Right lobe of liver (tissue), 6 donors: ENCODE results near the gene STK40. TPM values are rescaled to one million over a fixed set of nuclear protein-coding genes. Genes with fewer than 3 reads are reported as not detected.

ENCODE experiments used
- ATAC-seq, 4 donors: fragments of 200-7000 bp; cut with Tn5 transposase; one replicate each; pipeline ENCODE4 v1.9.1; 2020; ENCODE audit warnings: mild to moderate bottlenecking in 4 of 4, moderate library complexity in 4 of 4
- DNase-seq, 3 donors: peaks; one replicate each; pipeline ENCODE4 v3.0.0-alpha.2; 2020
- H3K27ac ChIP-seq, 3 donors: fragments of 200-600 bp; one replicate each; pipeline ENCODE4 v1.8.0; 2022
- H3K27me3 ChIP-seq, 2 donors: fragments of 200-600 bp; one replicate each; pipeline ENCODE4 v1.8.0; 2022
- H3K36me3 ChIP-seq, 4 donors: fragments of 200-600 bp; sonication (generic) in 1 of 4; one replicate each; pipeline versions ENCODE4 v1.5.1 to v1.8.0; 2017 to 2022; ENCODE audit warnings: control low read depth in 1 of 4
- H3K4me1 ChIP-seq, 4 donors: fragments of 200-600 bp; sonication (generic) in 1 of 4; one replicate each; pipeline versions ENCODE4 v1.5.1 to v1.8.0; 2017 to 2022; ENCODE audit warnings: control low read depth in 1 of 4
- H3K4me3 ChIP-seq, 3 donors: fragments of 200-600 bp; one replicate each; pipeline ENCODE4 v1.8.0; 2022
- H3K9me3 ChIP-seq, 4 donors: fragments of 200-600 bp; sonication (generic) in 1 of 4; one replicate each; pipeline versions ENCODE4 v1.5.1 to v1.8.0; 2017 to 2022; ENCODE audit warnings: control low read depth in 1 of 4
- POLR2A ChIP-seq: fragments of 450-650 bp; IDR thresholded peaks from one replicate; pipeline ENCODE4 v1.6.1; 2017; ENCODE audit warnings: antibody characterized with exemption, mild to moderate bottlenecking
- WGBS: methylation state at CpG from one replicate; pipeline ENCODE4 v1.1.6; 2018; ENCODE audit warnings: low coverage, low lambda C conversion rate; ENCODE audit not compliant: insufficient coverage; ENCODE audit errors: missing lambda C conversion rate; 5-methylcytosine and 5-hydroxymethylcytosine counted together
- intact Hi-C, 2 donors: fragments of 100-400 bp; cut with DNase I; formaldehyde crosslinking; loops; one replicate each; pipeline versions ENCODE4 v1.11.2 to v1.14.1; 2022
- total RNA-seq, 6 experiments: library from RNA; depleted of rRNA in 2 of 6; stranded (reverse); fragments of >200 nt in 2 of 6; fragmentation: NEBNext Ultra II Directional in 3 of 6; extraction: Animal tissue kit (Norgen Biotek cat#: 25700) in 3 of 6; gene quantifications; one replicate each; pipeline versions ENCODE4 v1.1.0 to v1.2.4, GENCODE V29; 2016 to 2023
- TF ChIP-seq, protein P1 (sequence below), 4 donors: fragments of 200-600 bp in 3 of 4; fragments of 450-650 bp in 1 of 4; IDR thresholded peaks; one replicate each; pipeline versions ENCODE4 v1.5.1 to v1.8.0; 2016 to 2022; ENCODE audit warnings: antibody characterized with exemption in 4 of 4, mild to moderate bottlenecking in 2 of 4
- donor health status: DM: no; HTN: yes; CAD: no.
- donor health status: DM: no; HTN: no; CAD: no.
- donor health status: DM: no; HTN: no; CAD: no.
- donor health status: DM: no; HTN: yes; CAD: no.
- donor health status: DM: no; HTN: yes; CAD: no.

Gene STK40
- total RNA-seq, 6 experiments from 2014 or later, result 22.7 to 45.5 (median 29.0) TPM

- Histone ChIP-seq H3K9me3 (no peaks in the 10 kb centered on the region), H3K36me3 (peaks cover 0 to 16% (median 0%) of the 10 kb centered on the region in 4 donors), H3K27me3 (no peaks in the 10 kb centered on the region), H3K27ac (no peak overlapping the region), H3K4me1 (peaks cover 0 to 20% (median 1%) of the 10 kb centered on the region in 4 donors), H3K4me3 (no peak overlapping the region)
- no peak for ATAC-seq
- no peak for DNase-seq
- 96% methylated on average over 3 of the region's 4 CpGs for WGBS
- TF ChIP-seq, protein P1, sequence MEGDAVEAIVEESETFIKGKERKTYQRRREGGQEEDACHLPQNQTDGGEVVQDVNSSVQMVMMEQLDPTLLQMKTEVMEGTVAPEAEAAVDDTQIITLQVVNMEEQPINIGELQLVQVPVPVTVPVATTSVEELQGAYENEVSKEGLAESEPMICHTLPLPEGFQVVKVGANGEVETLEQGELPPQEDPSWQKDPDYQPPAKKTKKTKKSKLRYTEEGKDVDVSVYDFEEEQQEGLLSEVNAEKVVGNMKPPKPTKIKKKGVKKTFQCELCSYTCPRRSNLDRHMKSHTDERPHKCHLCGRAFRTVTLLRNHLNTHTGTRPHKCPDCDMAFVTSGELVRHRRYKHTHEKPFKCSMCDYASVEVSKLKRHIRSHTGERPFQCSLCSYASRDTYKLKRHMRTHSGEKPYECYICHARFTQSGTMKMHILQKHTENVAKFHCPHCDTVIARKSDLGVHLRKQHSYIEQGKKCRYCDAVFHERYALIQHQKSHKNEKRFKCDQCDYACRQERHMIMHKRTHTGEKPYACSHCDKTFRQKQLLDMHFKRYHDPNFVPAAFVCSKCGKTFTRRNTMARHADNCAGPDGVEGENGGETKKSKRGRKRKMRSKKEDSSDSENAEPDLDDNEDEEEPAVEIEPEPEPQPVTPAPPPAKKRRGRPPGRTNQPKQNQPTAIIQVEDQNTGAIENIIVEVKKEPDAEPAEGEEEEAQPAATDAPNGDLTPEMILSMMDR (IDR thresholded peaks at IDR 0.05), result no peak
- TF ChIP-seq POLR2A, result no peak
- intact Hi-C loops, result no loop called here
These were observed 17.9 kb downstream of the STK40 start for GRCh38 chr1:36367798-36368197.

- Histone ChIP-seq H3K4me3 (no peak overlapping the region), H3K27me3 (no peaks in the 10 kb centered on the region), H3K9me3 (no peaks in the 10 kb centered on the region), H3K4me1 (peaks cover 0 to 16% (median 0%) of the 10 kb centered on the region in 4 donors), H3K27ac (no peak overlapping the region), H3K36me3 (peaks cover 0 to 23% (median 3%) of the 10 kb centered on the region in 4 donors)
- ATAC-seq, result no peak
- no peak for TF ChIP-seq POLR2A
- TF ChIP-seq, protein P1 (IDR thresholded peaks at IDR 0.05), result no peak
- intact Hi-C loops, result no loop called here
- no peak for DNase-seq
- 50% methylated on average over 1 of the region's 5 CpGs for WGBS
These were observed 18.7 kb downstream of the STK40 start for GRCh38 chr1:36367066-36367465.

- peak overlapping the region; percentile 27 to 42 (median 41) for H3K27ac ChIP-seq
- DNase-seq (peak in 1 of 3 donors; percentile 36), ATAC-seq (peak; percentile 16 to 57 (median 42))
- no peaks in the 10 kb centered on the region for H3K27me3 ChIP-seq
- TF ChIP-seq, protein P1 (IDR thresholded peaks at IDR 0.05), result no peak
- TF ChIP-seq POLR2A, result no peak
- H3K4me3 ChIP-seq, result no peak overlapping the region
- intact Hi-C loops, result no loop called here
- H3K4me1 ChIP-seq, result peaks cover 0 to 7% (median 0%) of the 10 kb centered on the region in 4 donors
- WGBS, result 58% methylated on average over 15 of the region's 18 CpGs
- peaks cover 0 to 25% (median 7%) of the 10 kb centered on the region in 4 donors for H3K36me3 ChIP-seq
- H3K9me3 ChIP-seq, result no peaks in the 10 kb centered on the region
These were observed 19.5 kb downstream of the STK40 start for GRCh38 chr1:36366091-36366661.

- H3K4me3 ChIP-seq, result no peak overlapping the region
- TF ChIP-seq, protein P1 (IDR thresholded peaks at IDR 0.05), result no peak
- no peak for TF ChIP-seq POLR2A
- peaks cover 0 to 6% (median 0%) of the 10 kb centered on the region in 4 donors for H3K4me1 ChIP-seq
- H3K27ac ChIP-seq, result peak overlapping the region in 2 of 3 donors; percentile 27 to 41
- DNase-seq, result peak in 1 of 3 donors; percentile 38
- ATAC-seq, result peak in 2 of 4 donors; percentile 12 to 37
- intact Hi-C loops, result no loop called here
- 38% methylated on average over 1 of the region's 1 CpG for WGBS
- H3K36me3 ChIP-seq, result peaks cover 0 to 25% (median 7%) of the 10 kb centered on the region in 4 donors
- H3K9me3 ChIP-seq, result no peaks in the 10 kb centered on the region
- H3K27me3 ChIP-seq, result no peaks in the 10 kb centered on the region
These were observed 20.3 kb downstream of the STK40 start for GRCh38 chr1:36365381-36365780.
